Astrocyte (in vitro differentiated cells and primary cell): ENCODE data around the gene SDC4. TPM values are rescaled to one million over a fixed set of nuclear protein-coding genes. Genes with fewer than 3 reads are reported as not detected.

Experiments
- DNase-seq: peaks from one replicate; pipeline ENCODE4 v3.0.0-alpha.2; 2010; ENCODE audit warnings: low read depth
- FAIRE-seq: peaks from 2 replicates; lab custom pipeline; 2011; peaks lifted over from hg19 to GRCh38; lab: Jason Lieb, UNC
- H2AFZ ChIP-seq: 2 replicates; pipeline ENCODE4 v1.6.0; 2012; ENCODE audit warnings: low read depth, low read length, inconsistent platforms
- H3K27ac ChIP-seq: 2 replicates; pipeline ENCODE4 v1.5.1; 2011; ENCODE audit warnings: low read depth, low read length, inconsistent platforms
- H3K27me3 ChIP-seq: 2 replicates; pipeline ENCODE4 v1.6.0; 2011; ENCODE audit warnings: low read length, inconsistent platforms; ENCODE audit not compliant: insufficient read depth
- H3K36me3 ChIP-seq: 2 replicates; pipeline ENCODE4 v1.5.1; 2011; ENCODE audit warnings: low read length, inconsistent platforms; ENCODE audit not compliant: insufficient read depth
- H3K4me1 ChIP-seq: 2 replicates; pipeline ENCODE4 v1.5.1; 2011; ENCODE audit warnings: low read length, inconsistent platforms; ENCODE audit not compliant: insufficient read depth
- H3K4me2 ChIP-seq: 2 replicates; pipeline ENCODE4 v1.6.0; 2012; ENCODE audit warnings: low read length, inconsistent platforms
- H3K4me3 ChIP-seq: 2 replicates; pipeline ENCODE4 v1.5.1; 2011; ENCODE audit warnings: low read depth, mild to moderate bottlenecking, low read length, inconsistent platforms; ENCODE audit not compliant: insufficient read depth
- H3K79me2 ChIP-seq: 2 replicates; pipeline ENCODE4 v1.6.0; 2012; ENCODE audit warnings: mild to moderate bottlenecking, low read length, inconsistent platforms; ENCODE audit not compliant: insufficient read depth
- H3K9ac ChIP-seq: 2 replicates; pipeline ENCODE4 v1.6.0; 2012; ENCODE audit warnings: mild to moderate bottlenecking, low read length, inconsistent platforms
- H3K9me3 ChIP-seq: 2 replicates; pipeline ENCODE4 v1.5.1; 2012; ENCODE audit warnings: low read depth, mild to moderate bottlenecking, low read length, inconsistent platforms; ENCODE audit not compliant: insufficient read depth
- H4K20me1 ChIP-seq: 2 replicates; pipeline ENCODE4 v1.6.0; 2012; ENCODE audit warnings: low read length, inconsistent platforms; ENCODE audit not compliant: insufficient read depth
- H3K27ac Mint-ChIP-seq: one replicate; pipeline ENCODE4 v1.8.0; 2021; ENCODE audit warnings: mild to moderate bottlenecking, mixed read lengths; ENCODE audit not compliant: unreplicated experiment
- H3K27me3 Mint-ChIP-seq: one replicate; pipeline ENCODE4 v1.8.0; 2021; ENCODE audit warnings: low read depth, mixed read lengths; ENCODE audit not compliant: unreplicated experiment
- H3K36me3 Mint-ChIP-seq: one replicate; pipeline ENCODE4 v1.8.0; 2021; ENCODE audit warnings: low read depth, mixed read lengths; ENCODE audit not compliant: unreplicated experiment
- H3K4me1 Mint-ChIP-seq: one replicate; pipeline ENCODE4 v1.8.0; 2021; ENCODE audit warnings: low read depth, mixed read lengths; ENCODE audit not compliant: unreplicated experiment
- H3K4me3 Mint-ChIP-seq: one replicate; pipeline ENCODE4 v1.8.0; 2021; ENCODE audit warnings: mild to moderate bottlenecking, moderate library complexity, mixed read lengths; ENCODE audit not compliant: unreplicated experiment
- H3K9me3 Mint-ChIP-seq: one replicate; pipeline ENCODE4 v1.8.0; 2021; ENCODE audit warnings: mild to moderate bottlenecking, mixed read lengths; ENCODE audit not compliant: unreplicated experiment
- CTCF ChIP-seq: IDR thresholded peaks from 2 replicates; pipeline ENCODE4 v1.5.1; 2011; ENCODE audit warnings: low read depth, mild to moderate bottlenecking, inconsistent platforms, low read length, moderate library complexity; ENCODE audit not compliant: insufficient read depth
- EZH2 ChIP-seq: IDR thresholded peaks from 2 replicates; pipeline ENCODE4 v1.6.1; 2012; ENCODE audit warnings: mild to moderate bottlenecking, low read length, inconsistent platforms; ENCODE audit not compliant: insufficient read depth
- total RNA-seq: library from RNA; stranded (reverse); gene quantifications from 2 replicates; pipeline ENCODE4 v1.2.1, GENCODE V29; 2021

SDC4 gene
- total RNA-seq, 1 donor from 2014 or later = 135 TPM

DNA sequence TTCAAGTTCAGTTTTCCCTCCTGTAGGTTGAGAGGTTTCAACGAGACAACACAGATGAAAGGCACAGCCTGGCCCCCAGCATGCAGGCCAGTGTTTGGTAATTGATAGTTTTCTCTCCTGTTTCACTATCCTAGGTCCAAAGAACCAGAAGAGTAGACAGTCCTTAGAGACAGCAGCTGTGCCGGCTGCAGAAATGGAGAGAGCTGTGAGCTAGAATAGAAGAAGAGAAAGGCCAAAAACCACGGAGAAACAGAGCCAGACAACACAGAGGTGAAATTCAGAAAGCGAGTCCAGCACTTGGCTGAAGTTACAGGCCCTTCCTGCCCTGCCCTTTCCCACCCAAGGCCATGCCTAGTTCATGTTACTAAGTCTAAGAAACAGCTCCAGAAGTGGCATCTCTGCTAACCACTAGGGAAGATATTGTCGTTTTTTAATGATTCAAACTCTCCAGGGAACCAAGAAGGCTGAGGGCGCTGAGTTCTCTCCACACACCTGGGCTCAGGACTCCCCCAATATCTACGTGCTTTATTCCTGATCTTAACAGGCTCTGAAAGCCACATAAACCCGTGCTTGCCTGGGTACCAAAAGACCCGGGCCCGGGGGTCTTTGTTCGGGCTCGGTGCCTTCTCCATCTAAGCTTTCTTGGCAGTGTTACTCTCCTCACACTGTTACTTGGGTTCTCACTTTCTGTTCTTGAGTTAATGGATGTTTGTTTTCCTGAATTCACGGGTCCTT is 58.1 kb downstream of the SDC4 start:
- H3K9ac ChIP-seq = no peak overlapping the region
- H3K4me2 ChIP-seq = no peak overlapping the region
- no peak overlapping the region for H3K4me3 ChIP-seq
- DNase-seq (no peak), FAIRE-seq (no peak)
- H3K4me1 ChIP-seq = peaks cover 6% of the 10 kb centered on the region
- H3K4me1 Mint-ChIP-seq = peaks cover 3% of the 10 kb centered on the region
- no peak for TF ChIP-seq CTCF
- TF ChIP-seq EZH2 = no peak
- no peaks in the 10 kb centered on the region for H4K20me1 ChIP-seq
- peaks cover 5% of the 10 kb centered on the region for H3K9me3 Mint-ChIP-seq
- no peaks in the 10 kb centered on the region for H3K79me2 ChIP-seq
- H3K4me3 Mint-ChIP-seq = no peak overlapping the region
- H3K27ac ChIP-seq = no peak overlapping the region
- peaks cover 4% of the 10 kb centered on the region for H3K9me3 ChIP-seq
- peaks cover 15% of the 10 kb centered on the region for H3K27me3 ChIP-seq
- peaks cover 22% of the 10 kb centered on the region for H3K27me3 Mint-ChIP-seq
- H3K36me3 Mint-ChIP-seq = no peaks in the 10 kb centered on the region
- peak overlapping the region; percentile 1 for H3K27ac Mint-ChIP-seq
- H2AFZ ChIP-seq = no peak overlapping the region
- H3K36me3 ChIP-seq = no peaks in the 10 kb centered on the region

- Histone ChIP-seq H3K9me3 (no peaks in the 10 kb centered on the region), H3K27ac (no peak overlapping the region), H3K4me3 (no peak overlapping the region), H2AFZ (no peak overlapping the region), H3K4me1 (peaks cover 6% of the 10 kb centered on the region), H3K36me3 (no peaks in the 10 kb centered on the region), H3K27me3 (peaks cover 15% of the 10 kb centered on the region), H3K9ac (no peak overlapping the region), H4K20me1 (no peaks in the 10 kb centered on the region), H3K79me2 (no peaks in the 10 kb centered on the region), H3K4me2 (no peak overlapping the region)
- no peak overlapping the region for H3K4me3 Mint-ChIP-seq
- H3K27me3 Mint-ChIP-seq = peaks cover 25% of the 10 kb centered on the region
- H3K27ac Mint-ChIP-seq = no peak overlapping the region
- no peaks in the 10 kb centered on the region for H3K36me3 Mint-ChIP-seq
- peaks cover 5% of the 10 kb centered on the region for H3K4me1 Mint-ChIP-seq
- DNase-seq (no peak), FAIRE-seq (no peak)
- TF ChIP-seq CTCF (no peak), EZH2 (no peak)
- peaks cover under 1% of the 10 kb centered on the region for H3K9me3 Mint-ChIP-seq
Observed at GRCh38 chr20:45288860-45289259, 59.4 kb downstream of the SDC4 start.

- FAIRE-seq (no peak), DNase-seq (no peak)
- Histone ChIP-seq H3K4me1 (peaks cover 6% of the 10 kb centered on the region), H4K20me1 (no peaks in the 10 kb centered on the region), H3K9ac (no peak overlapping the region), H3K79me2 (no peaks in the 10 kb centered on the region), H3K27me3 (peaks cover 15% of the 10 kb centered on the region), H3K4me3 (no peak overlapping the region), H2AFZ (no peak overlapping the region), H3K4me2 (no peak overlapping the region), H3K9me3 (no peaks in the 10 kb centered on the region), H3K27ac (no peak overlapping the region), H3K36me3 (no peaks in the 10 kb centered on the region)
- Mint-ChIP-seq H3K27me3 (peaks cover 28% of the 10 kb centered on the region), H3K4me1 (peaks cover 6% of the 10 kb centered on the region), H3K36me3 (no peaks in the 10 kb centered on the region), H3K9me3 (no peaks in the 10 kb centered on the region), H3K27ac (no peak overlapping the region), H3K4me3 (no peak overlapping the region)
- TF ChIP-seq CTCF = no peak
- no peak for TF ChIP-seq EZH2
Observed at GRCh38 chr20:45288376-45288775, 59.8 kb downstream of the SDC4 start.
